Measurements from ENCODE around the gene CITED4.

The CITED4 gene

GRCh38 chr1:40844887-40845878 lies 17.0 kb downstream of the CITED4 start:
- DNase-seq = no peak
- no peaks in the 10 kb centered on the region for H3K36me3 ChIP-seq
- no peak overlapping the region for H3K27ac ChIP-seq
- H3K4me3 ChIP-seq (ENCODE audit: low read depth, low read length) = no peak overlapping the region
- H3K9me3 ChIP-seq (ENCODE audit: severe bottlenecking) = peaks cover 12% of the 10 kb centered on the region
- TF ChIP-seq, protein P1, sequence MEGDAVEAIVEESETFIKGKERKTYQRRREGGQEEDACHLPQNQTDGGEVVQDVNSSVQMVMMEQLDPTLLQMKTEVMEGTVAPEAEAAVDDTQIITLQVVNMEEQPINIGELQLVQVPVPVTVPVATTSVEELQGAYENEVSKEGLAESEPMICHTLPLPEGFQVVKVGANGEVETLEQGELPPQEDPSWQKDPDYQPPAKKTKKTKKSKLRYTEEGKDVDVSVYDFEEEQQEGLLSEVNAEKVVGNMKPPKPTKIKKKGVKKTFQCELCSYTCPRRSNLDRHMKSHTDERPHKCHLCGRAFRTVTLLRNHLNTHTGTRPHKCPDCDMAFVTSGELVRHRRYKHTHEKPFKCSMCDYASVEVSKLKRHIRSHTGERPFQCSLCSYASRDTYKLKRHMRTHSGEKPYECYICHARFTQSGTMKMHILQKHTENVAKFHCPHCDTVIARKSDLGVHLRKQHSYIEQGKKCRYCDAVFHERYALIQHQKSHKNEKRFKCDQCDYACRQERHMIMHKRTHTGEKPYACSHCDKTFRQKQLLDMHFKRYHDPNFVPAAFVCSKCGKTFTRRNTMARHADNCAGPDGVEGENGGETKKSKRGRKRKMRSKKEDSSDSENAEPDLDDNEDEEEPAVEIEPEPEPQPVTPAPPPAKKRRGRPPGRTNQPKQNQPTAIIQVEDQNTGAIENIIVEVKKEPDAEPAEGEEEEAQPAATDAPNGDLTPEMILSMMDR (IDR thresholded peaks at IDR 0.05; ENCODE audit: low read depth, low read length) = no peak
- H3K27me3 ChIP-seq (ENCODE audit: insufficient read depth, low read depth, severe bottlenecking) = no peaks in the 10 kb centered on the region

DNA sequence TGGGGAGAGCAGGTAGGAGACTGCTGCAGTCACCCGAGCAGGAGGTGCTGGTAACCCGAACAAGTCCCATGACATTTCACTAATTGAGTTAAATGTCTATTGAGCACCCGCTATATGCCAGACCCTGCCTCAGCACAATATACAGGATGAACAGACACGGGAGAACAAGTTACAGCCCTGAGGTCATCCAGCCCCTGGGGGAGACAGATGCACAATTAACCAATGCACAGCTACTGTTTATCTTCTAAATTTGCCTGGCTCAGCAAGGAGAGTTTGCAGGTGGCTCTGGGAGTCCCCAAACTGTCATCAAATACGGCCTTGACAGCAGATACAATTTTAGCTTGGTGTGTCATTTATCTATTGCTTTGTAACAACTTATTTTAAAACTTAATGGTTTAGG lies 18.1 kb downstream of the CITED4 start:
- Histone ChIP-seq H3K36me3 (no peaks in the 10 kb centered on the region), H3K27me3 (ENCODE audit: insufficient read depth, low read depth, severe bottlenecking) (no peaks in the 10 kb centered on the region), H3K27ac (no peak overlapping the region), H3K4me3 (ENCODE audit: low read depth, low read length) (no peak overlapping the region), H3K9me3 (ENCODE audit: severe bottlenecking) (peaks cover 12% of the 10 kb centered on the region)
- TF ChIP-seq, protein P1 (IDR thresholded peaks at IDR 0.05; ENCODE audit: low read depth, low read length) = no peak
- no peak for DNase-seq

DNA sequence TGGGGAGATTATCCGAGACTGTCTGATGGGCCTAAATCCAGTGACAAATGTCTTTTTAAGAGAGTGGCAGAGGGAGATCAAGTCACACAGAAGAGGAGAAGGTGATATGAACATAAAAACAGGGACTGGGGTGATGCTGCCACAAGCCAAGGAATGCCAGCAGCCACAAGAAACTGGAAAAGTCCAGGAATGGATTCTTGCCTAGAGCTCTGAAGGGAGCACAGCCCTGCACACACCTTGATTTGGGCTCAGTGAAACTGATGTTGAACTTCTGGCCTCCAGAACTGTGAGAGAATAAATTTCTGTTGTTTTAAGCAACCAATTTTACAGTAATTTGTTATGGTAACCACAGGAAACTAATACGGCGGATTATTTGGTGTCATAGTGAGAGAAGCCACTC lies 19.5 kb downstream of the CITED4 start:
- Histone ChIP-seq H3K4me3 (ENCODE audit: low read depth, low read length) (no peak overlapping the region), H3K9me3 (ENCODE audit: severe bottlenecking) (peaks cover 12% of the 10 kb centered on the region), H3K36me3 (no peaks in the 10 kb centered on the region), H3K27me3 (ENCODE audit: insufficient read depth, low read depth, severe bottlenecking) (no peaks in the 10 kb centered on the region), H3K27ac (no peak overlapping the region)
- TF ChIP-seq, protein P1 (IDR thresholded peaks at IDR 0.05; ENCODE audit: low read depth, low read length) = no peak
- DNase-seq = no peak

DNA sequence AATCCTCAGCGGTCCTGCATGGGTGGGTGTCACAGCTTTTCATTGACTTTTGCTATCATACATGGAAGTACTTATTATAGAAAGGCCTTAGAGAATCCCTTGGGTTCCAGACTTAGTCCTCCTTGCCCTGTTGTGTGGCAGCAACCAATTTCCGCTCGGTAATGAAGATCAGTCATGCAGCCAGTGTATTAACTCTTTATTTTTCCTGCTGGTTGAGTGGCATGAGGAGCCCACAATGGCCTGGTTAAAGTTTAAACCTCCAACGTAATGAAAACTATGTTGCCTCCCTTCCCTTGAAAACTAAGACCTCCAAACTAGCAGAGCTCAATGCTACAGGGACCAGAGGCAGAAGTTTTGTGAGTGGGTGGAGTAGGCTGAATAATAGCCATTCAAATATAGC lies 20.0 kb downstream of the CITED4 start:
- H3K27ac ChIP-seq = no peak overlapping the region
- TF ChIP-seq, protein P1 (IDR thresholded peaks at IDR 0.05; ENCODE audit: low read depth, low read length) = no peak

GRCh38 chr1:40841602-40842001 lies 20.6 kb downstream of the CITED4 start:
- Histone ChIP-seq H3K36me3 (no peaks in the 10 kb centered on the region), H3K27ac (no peak overlapping the region), H3K27me3 (ENCODE audit: insufficient read depth, low read depth, severe bottlenecking) (no peaks in the 10 kb centered on the region), H3K9me3 (ENCODE audit: severe bottlenecking) (peaks cover 12% of the 10 kb centered on the region), H3K4me3 (ENCODE audit: low read depth, low read length) (no peak overlapping the region)
- TF ChIP-seq, protein P1 (IDR thresholded peaks at IDR 0.05; ENCODE audit: low read depth, low read length) = no peak
- DNase-seq = no peak

More for the DNA sequence above, 20.0 kb downstream of the CITED4 start:
- Histone ChIP-seq H3K9me3 (ENCODE audit: severe bottlenecking) (peaks cover 12% of the 10 kb centered on the region), H3K36me3 (no peaks in the 10 kb centered on the region), H3K4me3 (ENCODE audit: low read depth, low read length) (no peak overlapping the region), H3K27me3 (ENCODE audit: insufficient read depth, low read depth, severe bottlenecking) (no peaks in the 10 kb centered on the region)
- no peak for DNase-seq

Measured in WERI-Rb-1 (cell line).